GM23338 (cell line): ENCODE results near the gene TBC1D32. TPM values are rescaled to one million over a fixed set of nuclear protein-coding genes. Genes with fewer than 3 reads are reported as not detected.
A peak's percentile ranks its signal among the peaks of the same experiment; 100 is the strongest.

Experiments used
- ATAC-seq: fragments of 200-7000 bp; cut with Tn5 transposase; 3 replicates; pipeline ENCODE4 v1.9.1; 2020
- DNase-seq: peaks from one replicate; pipeline ENCODE4 v3.0.0-alpha.2; 2015; ENCODE audit warnings: low spot score
- H2AFZ ChIP-seq: fragments of 200-600 bp; sonication (generic); 2 replicates; pipeline ENCODE4 v1.8.0; 2016; ENCODE audit warnings: antibody characterized with exemption, mild to moderate bottlenecking, moderate library complexity
- H3F3A ChIP-seq: fragments of 200-600 bp; sonication (generic); replicated peaks from 2 replicates; pipeline ENCODE4 v1.8.0; 2017; ENCODE audit warnings: antibody characterized with exemption, mixed run types, low read depth
- H3K27ac ChIP-seq: fragments of 200-600 bp; sonication (generic); 2 replicates; pipeline ENCODE4 v1.6.1; 2016; ENCODE audit warnings: low read depth
- H3K27me3 ChIP-seq: fragments of 200-600 bp; sonication (generic); 2 replicates; pipeline ENCODE4 v1.8.0; 2016; ENCODE audit warnings: mild to moderate bottlenecking, mixed run types, moderate library complexity; ENCODE audit not compliant: insufficient read depth
- H3K36me3 ChIP-seq: fragments of 200-600 bp; sonication (generic); 2 replicates; pipeline ENCODE4 v1.8.0; 2016; ENCODE audit warnings: mild to moderate bottlenecking; ENCODE audit not compliant: insufficient read depth
- H3K4me1 ChIP-seq: fragments of 200-600 bp; sonication (generic); 2 replicates; pipeline ENCODE4 v1.8.0; 2016; ENCODE audit warnings: mild to moderate bottlenecking, moderate library complexity; ENCODE audit not compliant: insufficient read depth
- H3K4me2 ChIP-seq: fragments of 200-600 bp; sonication (generic); 2 replicates; pipeline ENCODE4 v1.7.1; 2017; ENCODE audit warnings: mixed run types
- H3K4me3 ChIP-seq: fragments of 200-600 bp; sonication (generic); 2 replicates; pipeline ENCODE4 v1.6.1; 2016; ENCODE audit warnings: mixed run types
- H3K79me2 ChIP-seq: fragments of 200-600 bp; sonication (generic); replicated peaks from 2 replicates; pipeline ENCODE4 v1.8.0; 2017; ENCODE audit warnings: mild to moderate bottlenecking; ENCODE audit not compliant: insufficient read depth
- H3K9me2 ChIP-seq: fragments of 200-600 bp; sonication (generic); 2 replicates; pipeline ENCODE4 v1.8.0; 2017; ENCODE audit not compliant: insufficient read depth
- H4K20me1 ChIP-seq: fragments of 200-600 bp; sonication (generic); replicated peaks from 2 replicates; pipeline ENCODE4 v1.8.0; 2017; ENCODE audit warnings: mild to moderate bottlenecking; ENCODE audit not compliant: insufficient read depth
- H3K27ac Mint-ChIP-seq: 2 replicates; pipeline ENCODE4 v1.8.0; 2020; ENCODE audit warnings: inconsistent platforms, mild to moderate bottlenecking, moderate library complexity, mixed read lengths
- H3K27me3 Mint-ChIP-seq: 3 replicates; pipeline ENCODE4 v1.8.0; 2022; ENCODE audit warnings: low read depth, mild to moderate bottlenecking, moderate library complexity, mixed read lengths, inconsistent platforms; ENCODE audit not compliant: insufficient read depth, poor library complexity
- H3K36me3 Mint-ChIP-seq: 3 replicates; pipeline ENCODE4 v1.8.0; 2021; ENCODE audit warnings: low read depth, mild to moderate bottlenecking, inconsistent platforms, moderate library complexity, mixed read lengths
- H3K4me1 Mint-ChIP-seq: 3 replicates; pipeline ENCODE4 v1.8.0; 2020; ENCODE audit warnings: mild to moderate bottlenecking, inconsistent platforms, mixed read lengths
- H3K4me3 Mint-ChIP-seq: 3 replicates; pipeline ENCODE4 v1.8.0; 2021; ENCODE audit warnings: moderate library complexity, mild to moderate bottlenecking, inconsistent platforms, mixed read lengths
- H3K9me3 Mint-ChIP-seq: 3 replicates; pipeline ENCODE4 v1.8.0; 2020; ENCODE audit warnings: moderate library complexity, mild to moderate bottlenecking, inconsistent platforms, mixed read lengths
- CREB1 ChIP-seq: fragments of 250-450 bp; sonication (Bioruptor Pico); IDR thresholded peaks from 2 replicates; pipeline ENCODE4 v1.5.0; 2020; ENCODE audit warnings: low read depth, mild to moderate bottlenecking, moderate library complexity
- ETS1 ChIP-seq: IDR thresholded peaks from 2 replicates; pipeline ENCODE4 v1.6.1; 2016; ENCODE audit warnings: antibody characterized with exemption
- EZH2 ChIP-seq: fragments of 200-600 bp; sonication (generic); IDR thresholded peaks from one replicate; pipeline ENCODE4 v1.8.0; 2017; ENCODE audit warnings: antibody characterized with exemption, mild to moderate bottlenecking, low read depth; ENCODE audit not compliant: unreplicated experiment
- EZH2phosphoT487 ChIP-seq: fragments of 200-600 bp; sonication (generic); IDR thresholded peaks from one replicate; pipeline ENCODE4 v1.8.1; 2018; ENCODE audit warnings: antibody characterized with exemption; ENCODE audit not compliant: unreplicated experiment
- JUNB ChIP-seq: IDR thresholded peaks from one replicate; pipeline ENCODE4 v1.6.1; 2016; ENCODE audit warnings: antibody characterized with exemption; ENCODE audit not compliant: unreplicated experiment
- NANOG ChIP-seq: IDR thresholded peaks from 2 replicates; pipeline ENCODE4 v1.6.1; 2016; ENCODE audit warnings: antibody characterized with exemption, borderline replicate concordance
- POLR2AphosphoS5 ChIP-seq: IDR thresholded peaks from 2 replicates; pipeline ENCODE4 v1.6.1; 2016; ENCODE audit warnings: antibody characterized with exemption, low read depth
- STAT1 ChIP-seq: IDR thresholded peaks from one replicate; pipeline ENCODE4 v1.6.1; 2016; ENCODE audit warnings: antibody characterized with exemption; ENCODE audit not compliant: unreplicated experiment
- ZNF114 ChIP-seq: fragments of 250-450 bp; sonication (Bioruptor Pico); IDR thresholded peaks from 2 replicates; pipeline ENCODE4 v1.5.0; 2020; ENCODE audit warnings: mild to moderate bottlenecking, moderate library complexity
- polyA plus RNA-seq: library from polyadenylated mRNA; unstranded; fragments of >200 nt; fragmentation: Nextera tagmentation; extraction: Ambion mirVana; gene quantifications from 2 replicates; pipeline ENCODE4 v1.2.1, GENCODE V29; 2016
- total RNA-seq: library from RNA; depleted of rRNA; stranded (reverse); fragments of >200 nt; shearing (Covaris generic); gene quantifications from 2 replicates; pipeline ENCODE4 v1.2.3, GENCODE V29; 2014
- TF ChIP-seq, protein P1 (sequence below): IDR thresholded peaks from one replicate; pipeline ENCODE4 v1.6.1; 2018; ENCODE audit warnings: antibody characterized with exemption; ENCODE audit not compliant: unreplicated experiment
- TF ChIP-seq, protein P2 (sequence below), 2 experiments: fragments of 200-600 bp in 1 of 2; sonication (generic) in 1 of 2; conservative IDR thresholded peaks; 2 replicates each; pipeline versions ENCODE4 v1.5.1 to v1.6.1; 2016 to 2017; ENCODE audit warnings: antibody characterized with exemption in 2 of 2, low read depth in 2 of 2, mild to moderate bottlenecking in 2 of 2, moderate library complexity in 1 of 2

TBC1D32 gene
- total and polyA plus RNA-seq, 2 experiments from 2014 or later = 8.9 to 10.4 TPM

- H3K27me3 ChIP-seq = no peaks in the 10 kb centered on the region
- H3K27me3 Mint-ChIP-seq = no peaks in the 10 kb centered on the region
- H3K9me3 Mint-ChIP-seq = no peaks in the 10 kb centered on the region
- H3K79me2 ChIP-seq = no peaks in the 10 kb centered on the region
- H3K4me1 Mint-ChIP-seq = no peaks in the 10 kb centered on the region
- H3K4me2 ChIP-seq = no peak overlapping the region
- H3K27ac ChIP-seq = no peak overlapping the region
- no peaks in the 10 kb centered on the region for H3K36me3 Mint-ChIP-seq
- H2AFZ ChIP-seq = no peak overlapping the region
- no peaks in the 10 kb centered on the region for H4K20me1 ChIP-seq
- no peaks in the 10 kb centered on the region for H3K4me1 ChIP-seq
- H3K4me3 ChIP-seq = no peak overlapping the region
- DNase-seq = no peak
- no peaks in the 10 kb centered on the region for H3K36me3 ChIP-seq
- ATAC-seq = no peak
- H3K9me2 ChIP-seq = no peaks in the 10 kb centered on the region
- no peaks in the 10 kb centered on the region for H3F3A ChIP-seq
- no peak overlapping the region for H3K27ac Mint-ChIP-seq
- H3K4me3 Mint-ChIP-seq = no peak overlapping the region
- no peak for TF ChIP-seq EZH2phosphoT487
- TF ChIP-seq, protein P1, sequence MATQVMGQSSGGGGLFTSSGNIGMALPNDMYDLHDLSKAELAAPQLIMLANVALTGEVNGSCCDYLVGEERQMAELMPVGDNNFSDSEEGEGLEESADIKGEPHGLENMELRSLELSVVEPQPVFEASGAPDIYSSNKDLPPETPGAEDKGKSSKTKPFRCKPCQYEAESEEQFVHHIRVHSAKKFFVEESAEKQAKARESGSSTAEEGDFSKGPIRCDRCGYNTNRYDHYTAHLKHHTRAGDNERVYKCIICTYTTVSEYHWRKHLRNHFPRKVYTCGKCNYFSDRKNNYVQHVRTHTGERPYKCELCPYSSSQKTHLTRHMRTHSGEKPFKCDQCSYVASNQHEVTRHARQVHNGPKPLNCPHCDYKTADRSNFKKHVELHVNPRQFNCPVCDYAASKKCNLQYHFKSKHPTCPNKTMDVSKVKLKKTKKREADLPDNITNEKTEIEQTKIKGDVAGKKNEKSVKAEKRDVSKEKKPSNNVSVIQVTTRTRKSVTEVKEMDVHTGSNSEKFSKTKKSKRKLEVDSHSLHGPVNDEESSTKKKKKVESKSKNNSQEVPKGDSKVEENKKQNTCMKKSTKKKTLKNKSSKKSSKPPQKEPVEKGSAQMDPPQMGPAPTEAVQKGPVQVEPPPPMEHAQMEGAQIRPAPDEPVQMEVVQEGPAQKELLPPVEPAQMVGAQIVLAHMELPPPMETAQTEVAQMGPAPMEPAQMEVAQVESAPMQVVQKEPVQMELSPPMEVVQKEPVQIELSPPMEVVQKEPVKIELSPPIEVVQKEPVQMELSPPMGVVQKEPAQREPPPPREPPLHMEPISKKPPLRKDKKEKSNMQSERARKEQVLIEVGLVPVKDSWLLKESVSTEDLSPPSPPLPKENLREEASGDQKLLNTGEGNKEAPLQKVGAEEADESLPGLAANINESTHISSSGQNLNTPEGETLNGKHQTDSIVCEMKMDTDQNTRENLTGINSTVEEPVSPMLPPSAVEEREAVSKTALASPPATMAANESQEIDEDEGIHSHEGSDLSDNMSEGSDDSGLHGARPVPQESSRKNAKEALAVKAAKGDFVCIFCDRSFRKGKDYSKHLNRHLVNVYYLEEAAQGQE = no peak
- no peak for TF ChIP-seq CREB1 (CRISPR knock-in tag)
- no peak for TF ChIP-seq POLR2AphosphoS5
- no peak for TF ChIP-seq STAT1
These were observed 10.3 kb upstream of the TBC1D32 start for GRCh38 chr6:121344539-121344938.

- Histone ChIP-seq H2AFZ (peak overlapping the region; percentile 70), H3K4me3 (no peak overlapping the region), H3K4me1 (peaks cover 4% of the 10 kb centered on the region; the same call in 1 of the 2 replicates), H4K20me1 (no peaks in the 10 kb centered on the region), H3K79me2 (no peaks in the 10 kb centered on the region), H3F3A (no peaks in the 10 kb centered on the region), H3K9me2 (no peaks in the 10 kb centered on the region), H3K4me2 (no peak overlapping the region), H3K27ac (no peak overlapping the region), H3K27me3 (no peaks in the 10 kb centered on the region), H3K36me3 (no peaks in the 10 kb centered on the region)
- H3K27ac Mint-ChIP-seq = no peak overlapping the region
- ATAC-seq (no peak), DNase-seq (no peak)
- H3K36me3 Mint-ChIP-seq = no peaks in the 10 kb centered on the region
- H3K9me3 Mint-ChIP-seq = no peaks in the 10 kb centered on the region
- H3K4me3 Mint-ChIP-seq = no peak overlapping the region
- H3K4me1 Mint-ChIP-seq = peaks cover 4% of the 10 kb centered on the region; the same call in 2 of the 3 replicates
- no peaks in the 10 kb centered on the region for H3K27me3 Mint-ChIP-seq
- TF ChIP-seq EZH2 (no peak), EZH2phosphoT487 (no peak), JUNB (no peak), ZNF114 (no peak), STAT1 (no peak), NANOG (no peak), ETS1 (no peak)
- TF ChIP-seq, protein P2, sequence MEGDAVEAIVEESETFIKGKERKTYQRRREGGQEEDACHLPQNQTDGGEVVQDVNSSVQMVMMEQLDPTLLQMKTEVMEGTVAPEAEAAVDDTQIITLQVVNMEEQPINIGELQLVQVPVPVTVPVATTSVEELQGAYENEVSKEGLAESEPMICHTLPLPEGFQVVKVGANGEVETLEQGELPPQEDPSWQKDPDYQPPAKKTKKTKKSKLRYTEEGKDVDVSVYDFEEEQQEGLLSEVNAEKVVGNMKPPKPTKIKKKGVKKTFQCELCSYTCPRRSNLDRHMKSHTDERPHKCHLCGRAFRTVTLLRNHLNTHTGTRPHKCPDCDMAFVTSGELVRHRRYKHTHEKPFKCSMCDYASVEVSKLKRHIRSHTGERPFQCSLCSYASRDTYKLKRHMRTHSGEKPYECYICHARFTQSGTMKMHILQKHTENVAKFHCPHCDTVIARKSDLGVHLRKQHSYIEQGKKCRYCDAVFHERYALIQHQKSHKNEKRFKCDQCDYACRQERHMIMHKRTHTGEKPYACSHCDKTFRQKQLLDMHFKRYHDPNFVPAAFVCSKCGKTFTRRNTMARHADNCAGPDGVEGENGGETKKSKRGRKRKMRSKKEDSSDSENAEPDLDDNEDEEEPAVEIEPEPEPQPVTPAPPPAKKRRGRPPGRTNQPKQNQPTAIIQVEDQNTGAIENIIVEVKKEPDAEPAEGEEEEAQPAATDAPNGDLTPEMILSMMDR (conservative IDR thresholded peaks at IDR 0.05; ENCODE audit: low read depth in 2 of 2) = no peak
These were observed 5.5 kb upstream of the TBC1D32 start for GRCh38 chr6:121339639-121340226.
